ENCODE measurements around the gene NUCKS1. TPM values are rescaled to one million over a fixed set of nuclear protein-coding genes. Genes with fewer than 3 reads are reported as not detected.

NUCKS1 gene
- total RNA-seq, 1 experiment from 2014 or later = 237 TPM

DNA sequence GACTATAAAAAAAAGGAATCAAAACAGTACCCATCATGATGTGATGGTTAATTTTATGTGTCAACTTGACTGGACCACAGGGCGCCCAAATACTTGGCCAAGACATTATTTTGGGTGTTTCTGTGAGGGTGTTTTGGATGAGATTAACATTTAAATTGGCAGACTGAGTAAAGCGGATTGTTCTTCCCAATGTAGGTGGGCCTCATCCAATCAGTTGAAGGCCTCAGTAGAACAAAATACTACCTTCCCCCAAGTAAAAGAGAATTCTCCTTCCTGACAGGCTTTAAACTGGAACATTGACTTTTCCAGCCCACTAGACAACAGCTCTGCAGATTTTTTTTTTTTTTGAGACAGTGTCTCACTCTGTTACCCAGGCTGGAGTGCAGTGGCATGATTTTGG, 14.6 kb upstream of the NUCKS1 start (continued):
- TF ChIP-seq CTCF (IDR thresholded peaks at IDR 0.05 in 2 of 3, conservative IDR thresholded peaks at IDR 0.05 in 1 of 3; ENCODE audit: borderline replicate concordance in 1 of 3, insufficient read depth in 1 of 3, low read depth in 2 of 3, low read length in 2 of 3) (no peak), YY1 (IDR thresholded peaks at IDR 0.05; ENCODE audit: extremely low read depth, insufficient replicate concordance, low read depth, low read length) (no peak), TCF7L2 (IDR thresholded peaks at IDR 0.05; ENCODE audit: borderline replicate concordance, extremely low read depth, insufficient read depth, insufficient read length) (no peak), JUND (IDR thresholded peaks at IDR 0.05) (no peak), EZH2phosphoT487 (IDR thresholded peaks at IDR 0.05; ENCODE audit: borderline replicate concordance) (no peak), RAD21 (IDR thresholded peaks at IDR 0.05; ENCODE audit: low read depth) (no peak)
- TF ChIP-seq, protein P1, sequence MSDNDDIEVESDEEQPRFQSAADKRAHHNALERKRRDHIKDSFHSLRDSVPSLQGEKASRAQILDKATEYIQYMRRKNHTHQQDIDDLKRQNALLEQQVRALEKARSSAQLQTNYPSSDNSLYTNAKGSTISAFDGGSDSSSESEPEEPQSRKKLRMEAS (IDR thresholded peaks at IDR 0.05) = no peak
- TF ChIP-seq, protein P2, sequence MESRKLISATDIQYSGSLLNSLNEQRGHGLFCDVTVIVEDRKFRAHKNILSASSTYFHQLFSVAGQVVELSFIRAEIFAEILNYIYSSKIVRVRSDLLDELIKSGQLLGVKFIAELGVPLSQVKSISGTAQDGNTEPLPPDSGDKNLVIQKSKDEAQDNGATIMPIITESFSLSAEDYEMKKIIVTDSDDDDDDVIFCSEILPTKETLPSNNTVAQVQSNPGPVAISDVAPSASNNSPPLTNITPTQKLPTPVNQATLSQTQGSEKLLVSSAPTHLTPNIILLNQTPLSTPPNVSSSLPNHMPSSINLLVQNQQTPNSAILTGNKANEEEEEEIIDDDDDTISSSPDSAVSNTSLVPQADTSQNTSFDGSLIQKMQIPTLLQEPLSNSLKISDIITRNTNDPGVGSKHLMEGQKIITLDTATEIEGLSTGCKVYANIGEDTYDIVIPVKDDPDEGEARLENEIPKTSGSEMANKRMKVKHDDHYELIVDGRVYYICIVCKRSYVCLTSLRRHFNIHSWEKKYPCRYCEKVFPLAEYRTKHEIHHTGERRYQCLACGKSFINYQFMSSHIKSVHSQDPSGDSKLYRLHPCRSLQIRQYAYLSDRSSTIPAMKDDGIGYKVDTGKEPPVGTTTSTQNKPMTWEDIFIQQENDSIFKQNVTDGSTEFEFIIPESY (IDR thresholded peaks at IDR 0.05; ENCODE audit: extremely low read depth, insufficient replicate concordance, low read length) = no peak

DNA sequence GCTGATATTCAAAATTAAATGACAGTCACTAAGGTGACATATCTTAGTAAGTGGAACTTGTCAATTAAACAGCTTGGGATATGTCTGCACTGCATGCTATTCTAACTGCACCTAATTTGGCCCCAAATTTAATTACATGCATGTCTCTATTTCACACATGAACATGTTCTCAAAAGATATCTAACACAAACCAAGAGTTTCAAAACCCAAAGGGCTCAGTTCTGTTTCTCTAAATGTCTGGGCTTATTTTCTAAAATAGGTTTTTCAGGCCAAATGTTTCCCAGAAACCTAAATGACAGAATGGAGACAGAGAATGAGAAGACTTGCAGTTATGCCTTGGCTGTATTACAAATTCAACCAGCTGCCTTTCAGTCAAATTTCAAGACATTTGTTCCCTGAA, 14.0 kb upstream of the NUCKS1 start:
- CTCF ChIA-PET = no interaction called here
- Histone ChIP-seq H3K4me2 (ENCODE audit: low read length) (no peak overlapping the region), H4K20me1 (ENCODE audit: insufficient read depth) (no peaks in the 10 kb centered on the region), H3K27ac (ENCODE audit: low read depth, low read length) (no peak overlapping the region), H3K4me1 (ENCODE audit: control insufficient read depth in 1 of 2, insufficient read depth in 2 of 2, low read length in 2 of 2) (no peaks in the 10 kb centered on the region), H3K79me2 (ENCODE audit: insufficient read depth, low read length) (no peaks in the 10 kb centered on the region), H3K9ac (ENCODE audit: low read length) (no peak overlapping the region), H2AFZ (ENCODE audit: low read depth, low read length, poor library complexity, severe bottlenecking) (no peak overlapping the region), H3K27me3 (ENCODE audit: insufficient read depth, low read length) (no peaks in the 10 kb centered on the region), H3K36me3 (ENCODE audit: control insufficient read depth in 1 of 2, insufficient read depth in 2 of 2, low read length in 2 of 2) (no peaks in the 10 kb centered on the region), H3K9me2 (ENCODE audit: insufficient read depth) (no peaks in the 10 kb centered on the region), H3K4me3 (replicated peaks in 1 of 2; ENCODE audit: low read depth in 1 of 2, low read length in 2 of 2) (no peak overlapping the region), H3K9me3 (ENCODE audit: control insufficient read depth in 1 of 2, insufficient read depth in 1 of 2, low read depth in 1 of 2, low read length in 2 of 2) (no peaks in the 10 kb centered on the region)
- intact Hi-C loops (cut with micrococcal nuclease) = no loop called here
- RAD21 ChIA-PET (ENCODE audit: low non-redundant PET in 1 of 2, low total read pairs in 2 of 2, uncharacterized antibody in 2 of 2, unreplicated experiment in 2 of 2) = no interaction called here
- BruUV-seq (replicated peaks) = no TSS peak
- ATAC-seq (no peak), DNase-seq (ENCODE audit: low read depth, low spot score) (no peak)
- POLR2A ChIA-PET = no interaction called here
- TF ChIP-seq SRF (IDR thresholded peaks at IDR 0.05; ENCODE audit: low read depth) (no peak), CTCF (IDR thresholded peaks at IDR 0.05 in 2 of 3, conservative IDR thresholded peaks at IDR 0.05 in 1 of 3; ENCODE audit: borderline replicate concordance in 1 of 3, insufficient read depth in 1 of 3, low read depth in 2 of 3, low read length in 2 of 3) (no peak), SIN3A (IDR thresholded peaks at IDR 0.05; ENCODE audit: low read depth) (no peak), POLR2A (IDR thresholded peaks at IDR 0.05; ENCODE audit: borderline replicate concordance, extremely low read depth, insufficient read depth, insufficient read length) (no peak), POLR2AphosphoS5 (IDR thresholded peaks at IDR 0.05; ENCODE audit: low read depth, low read length) (no peak), REST (IDR thresholded peaks at IDR 0.05; ENCODE audit: low read depth) (no peak), ZNF274 (IDR thresholded peaks at IDR 0.05; ENCODE audit: low read depth, low read length) (no peak), SP1 (IDR thresholded peaks at IDR 0.05; ENCODE audit: low read depth) (no peak)
